Testis (tissue), 3 donors: ENCODE measurements around the gene GRIK1. TPM values are rescaled to one million over a fixed set of nuclear protein-coding genes. Genes with fewer than 3 reads are reported as not detected.

ENCODE experiments used
- DNase-seq: peaks from one replicate; pipeline ENCODE4 v3.0.0-alpha.2; 2019
- H3K27ac ChIP-seq, 2 donors: fragments of 200-600 bp; sonication (generic); one replicate each; pipeline ENCODE4 v1.5.1; 2019
- H3K27me3 ChIP-seq: fragments of 200-600 bp; sonication (generic); one replicate; pipeline ENCODE4 v1.5.1; 2019
- H3K36me3 ChIP-seq: fragments of 200-600 bp; sonication (generic); one replicate; pipeline ENCODE4 v1.5.1; 2017; ENCODE audit warnings: low read depth; ENCODE audit errors: missing control alignments
- H3K4me1 ChIP-seq: fragments of 200-600 bp; sonication (generic); one replicate; pipeline ENCODE4 v1.5.1; 2019
- H3K4me3 ChIP-seq, 2 donors: fragments of 200-600 bp; sonication (generic); one replicate each; pipeline ENCODE4 v1.5.1; 2017 to 2019
- H3K9me3 ChIP-seq: fragments of 200-600 bp; sonication (generic); one replicate; pipeline ENCODE4 v1.5.1; 2017
- CTCF ChIP-seq, 3 experiments: fragments of 450-650 bp in 2 of 3; fragments of 200-600 bp in 1 of 3; sonication (generic) in 1 of 3; IDR thresholded peaks; one replicate each; pipeline ENCODE4 v1.5.1; 2016 to 2019; ENCODE audit warnings: antibody characterized with exemption in 3 of 3, mild to moderate bottlenecking in 2 of 3, moderate library complexity in 1 of 3
- POLR2A ChIP-seq: fragments of 450-650 bp; IDR thresholded peaks from one replicate; pipeline ENCODE4 v1.6.1; 2017; ENCODE audit warnings: antibody characterized with exemption, mild to moderate bottlenecking, moderate library complexity
- WGBS, 2 donors: methylation state at CpG; one replicate each; pipeline ENCODE4 v1.1.5; 2018; 5-methylcytosine and 5-hydroxymethylcytosine counted together
- intact Hi-C: fragments of 100-400 bp; cut with DNase I; formaldehyde crosslinking; loops from one replicate; pipeline ENCODE4 v1.15.1; 2023; ENCODE audit warnings: low total_unique reads
- polyA plus RNA-seq: library from polyadenylated mRNA; stranded (reverse); fragments of 350-450 nt; fragmentation: Illumina TruSeq; extraction: RNeasy Lipid Tissue Mini Kit (QIAGEN cat#74804); gene quantifications from one replicate; pipeline ENCODE4 v1.2.3, GENCODE V29; 2014; ENCODE audit warnings: low read depth, low replicate concordance; ENCODE audit not compliant: insufficient read depth
- total RNA-seq, 2 donors: library from RNA; depleted of rRNA; stranded (reverse); fragments of >200 nt; gene quantifications; one replicate each; pipeline ENCODE4 v1.2.3, GENCODE V29; 2016

Gene GRIK1
- total and polyA plus RNA-seq, 3 donors from 2014 or later = 0.08 to 0.25 (median 0.20) TPM

DNA sequence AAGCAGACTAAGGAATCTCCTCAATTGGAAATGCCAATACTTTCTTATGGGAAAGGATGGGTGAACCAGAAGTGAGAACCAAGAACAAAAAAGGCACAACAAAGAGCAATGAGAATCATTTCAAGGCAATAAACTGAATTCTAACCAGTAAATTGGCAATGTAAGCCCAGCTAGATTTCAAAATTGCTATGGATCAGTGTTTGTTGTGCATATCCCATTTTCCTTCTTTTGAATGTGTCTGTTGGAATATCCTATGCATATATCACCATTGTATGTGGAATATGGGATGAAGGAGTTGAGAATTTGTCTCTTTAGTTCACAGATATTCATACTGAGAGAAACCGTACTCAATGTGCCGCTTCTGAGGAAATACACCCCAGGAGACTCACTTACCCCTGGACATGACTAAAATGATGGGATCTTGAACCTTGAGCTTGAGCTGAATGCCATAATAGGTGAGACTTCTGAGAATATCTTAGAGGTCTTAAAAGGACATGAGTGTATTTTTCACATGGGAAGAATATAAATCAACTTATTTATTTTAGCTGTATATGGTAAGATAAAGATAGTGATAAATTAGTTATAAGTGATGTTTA is 425.0 kb downstream of the GRIK1 start:
- no peak overlapping the region for H3K27ac ChIP-seq
- H3K27me3 ChIP-seq = no peaks in the 10 kb centered on the region
- H3K4me1 ChIP-seq = no peaks in the 10 kb centered on the region
- TF ChIP-seq POLR2A (no peak), CTCF (IDR thresholded peaks at IDR 0.05) (no peak)
- H3K4me3 ChIP-seq = no peak overlapping the region
- no peak for DNase-seq
- WGBS, 2 donors = 95 to 100% methylated on average over 2 of the region's 2 CpGs
- H3K9me3 ChIP-seq = no peaks in the 10 kb centered on the region
- H3K36me3 ChIP-seq = no peaks in the 10 kb centered on the region
- intact Hi-C loops = no loop called here

DNA sequence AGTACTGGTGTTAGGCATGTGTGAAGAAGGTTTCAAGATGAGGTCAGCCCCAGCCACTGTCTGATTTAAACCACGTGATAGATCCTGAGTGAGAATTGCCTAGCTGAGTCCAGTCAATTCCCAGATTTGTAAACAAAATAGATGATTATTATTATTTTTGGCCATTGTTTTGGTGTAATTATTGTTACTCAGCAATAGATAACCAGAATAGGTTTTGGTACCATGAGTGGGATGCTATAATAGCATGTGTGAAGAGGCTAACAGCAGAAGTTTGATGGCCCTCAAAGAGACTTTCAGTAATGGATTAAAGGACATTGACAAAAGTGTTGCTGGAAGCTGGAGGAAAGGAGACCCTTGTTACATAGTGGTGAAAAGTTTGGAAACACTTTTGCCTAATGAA is 426.3 kb downstream of the GRIK1 start:
- intact Hi-C loops = no loop called here
- Histone ChIP-seq H3K36me3 (no peaks in the 10 kb centered on the region), H3K27ac (no peak overlapping the region), H3K9me3 (no peaks in the 10 kb centered on the region), H3K4me1 (no peaks in the 10 kb centered on the region), H3K27me3 (no peaks in the 10 kb centered on the region), H3K4me3 (no peak overlapping the region)
- 93 to 95% methylated on average over 1 of the region's 1 CpG for WGBS, 2 donors
- DNase-seq = no peak
- TF ChIP-seq POLR2A (no peak), CTCF (IDR thresholded peaks at IDR 0.05) (no peak)

DNA sequence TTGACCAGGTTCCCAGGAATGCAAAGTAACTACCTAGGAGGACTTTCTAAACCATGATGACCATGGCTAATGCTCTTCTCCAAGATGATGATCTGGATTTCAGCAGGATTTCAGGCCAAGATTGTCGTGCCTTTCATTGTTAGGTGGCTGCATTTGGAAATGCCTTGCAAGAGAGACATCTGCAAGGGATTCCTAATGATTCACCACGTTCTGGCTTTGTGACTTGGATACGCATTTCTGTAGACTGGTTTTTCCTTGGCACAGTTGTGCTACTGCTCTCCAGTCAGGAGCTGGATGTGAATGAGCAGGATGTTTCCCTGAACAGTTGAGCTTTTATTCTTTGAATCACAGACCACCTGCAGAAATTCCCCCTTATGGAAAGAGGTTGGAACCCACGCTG is 428.7 kb downstream of the GRIK1 start:
- WGBS, 2 donors = 90 to 91% methylated on average over 4 of the region's 4 CpGs
- DNase-seq = no peak
- intact Hi-C loops = no loop called here

GRCh38 chr21:29509121-29509520 is 430.7 kb downstream of the GRIK1 start:
- no peak for DNase-seq
- Histone ChIP-seq H3K9me3 (no peaks in the 10 kb centered on the region), H3K27ac (no peak overlapping the region), H3K4me3 (no peak overlapping the region), H3K27me3 (no peaks in the 10 kb centered on the region), H3K4me1 (no peaks in the 10 kb centered on the region), H3K36me3 (no peaks in the 10 kb centered on the region)
- intact Hi-C loops = no loop called here
- TF ChIP-seq CTCF (IDR thresholded peaks at IDR 0.05) (no peak), POLR2A (no peak)
- WGBS, 2 donors = 74 to 81% methylated on average over 6 of the region's 6 CpGs

More for the DNA sequence above, 428.7 kb downstream of the GRIK1 start:
- Histone ChIP-seq H3K9me3 (no peaks in the 10 kb centered on the region), H3K36me3 (no peaks in the 10 kb centered on the region), H3K4me1 (no peaks in the 10 kb centered on the region), H3K27me3 (no peaks in the 10 kb centered on the region), H3K4me3 (no peak overlapping the region), H3K27ac (no peak overlapping the region)
- no peak for TF ChIP-seq CTCF (IDR thresholded peaks at IDR 0.05)
- TF ChIP-seq POLR2A = no peak

DNA sequence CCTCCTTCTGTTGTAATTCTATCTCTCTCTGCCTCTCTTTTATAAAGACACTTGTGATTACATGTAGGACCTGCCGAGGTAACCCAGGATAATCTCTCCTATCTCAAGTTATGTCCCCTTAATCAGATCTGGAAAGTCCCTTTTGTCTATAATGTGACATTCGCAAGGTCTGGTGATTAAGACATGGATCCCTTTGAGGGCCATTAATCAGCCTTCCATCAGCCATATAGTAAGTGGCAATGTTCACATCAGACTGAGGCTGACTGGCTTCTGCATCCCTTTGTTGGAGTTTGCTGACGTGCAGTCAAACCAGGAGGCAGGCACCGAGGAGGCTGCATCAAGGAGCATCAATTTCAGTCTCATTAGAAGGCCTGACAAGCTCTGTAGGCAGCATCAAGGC is 431.5 kb downstream of the GRIK1 start:
- no peaks in the 10 kb centered on the region for H3K36me3 ChIP-seq
- no peaks in the 10 kb centered on the region for H3K9me3 ChIP-seq
- H3K4me3 ChIP-seq = no peak overlapping the region
- intact Hi-C loops = no loop called here
- no peak for TF ChIP-seq POLR2A
- TF ChIP-seq CTCF (IDR thresholded peaks at IDR 0.05) = no peak
- 82 to 84% methylated on average over 4 of the region's 4 CpGs for WGBS, 2 donors
- no peaks in the 10 kb centered on the region for H3K27me3 ChIP-seq
- no peak overlapping the region for H3K27ac ChIP-seq
- H3K4me1 ChIP-seq = no peaks in the 10 kb centered on the region
- no peak for DNase-seq
